Esophagus muscularis mucosa (tissue), 4 donors: ENCODE measurements around the gene TRABD2B. TPM values are rescaled to one million over a fixed set of nuclear protein-coding genes. Genes with fewer than 3 reads are reported as not detected.
A peak's percentile ranks its signal among the peaks of the same experiment; 100 is the strongest.

Experiments used
- DNase-seq: peaks from one replicate; pipeline ENCODE4 v3.0.0-alpha.2; 2017; ENCODE audit errors: extremely low spot score
- H3K27ac ChIP-seq, 4 donors: fragments of 200-600 bp; sonication (generic); replicated peaks in 1 of 4; 1 replicate in 3 of 4; 2 replicates in 1 of 4; pipeline ENCODE4 v1.5.1; 2016 to 2019; ENCODE audit warnings: mild to moderate bottlenecking in 1 of 4
- H3K27me3 ChIP-seq, 4 donors: fragments of 200-600 bp; sonication (generic); one replicate each; pipeline versions ENCODE4 v1.5.1 to v1.6.0; 2016 to 2019
- H3K36me3 ChIP-seq, 4 donors: fragments of 200-600 bp; sonication (generic); one replicate each; pipeline ENCODE4 v1.5.1; 2016 to 2019
- H3K4me1 ChIP-seq, 4 donors: fragments of 200-600 bp; sonication (generic); one replicate each; pipeline ENCODE4 v1.5.1; 2016 to 2019
- H3K4me3 ChIP-seq, 4 donors: fragments of 200-600 bp; sonication (generic); 1 replicate in 2 of 4; 2 replicates in 2 of 4; pipeline ENCODE4 v1.5.1; 2016 to 2019; ENCODE audit warnings: mild to moderate bottlenecking in 4 of 4, moderate library complexity in 1 of 4
- H3K9me3 ChIP-seq, 4 donors: fragments of 200-600 bp; sonication (generic); 1 replicate in 3 of 4; 2 replicates in 1 of 4; pipeline ENCODE4 v1.5.1; 2016 to 2019
- EP300 ChIP-seq: sonication (generic); formaldehyde crosslinking; IDR thresholded peaks from one replicate; pipeline ENCODE4 v1.6.1; 2017; ENCODE audit warnings: antibody characterized with exemption
- POLR2A ChIP-seq: fragments of 450-650 bp; IDR thresholded peaks from one replicate; pipeline ENCODE4 v1.6.1; 2017; ENCODE audit warnings: antibody characterized with exemption, moderate library complexity, mild to moderate bottlenecking, low read depth
- POLR2AphosphoS5 ChIP-seq, 2 donors: sonication (generic); formaldehyde crosslinking; IDR thresholded peaks; one replicate each; pipeline ENCODE4 v1.6.1; 2017; ENCODE audit warnings: antibody characterized with exemption in 2 of 2
- WGBS: methylation state at CpG from one replicate; pipeline ENCODE4 v1.1.5; 2018; 5-methylcytosine and 5-hydroxymethylcytosine counted together
- intact Hi-C: fragments of 100-400 bp; cut with DNase I; formaldehyde crosslinking; loops from one replicate; pipeline ENCODE4 v1.15.1; 2023
- total RNA-seq, 4 donors: library from RNA; depleted of rRNA; stranded (reverse); fragments of >200 nt; gene quantifications; one replicate each; pipeline versions ENCODE4 v1.1.0 to v1.2.1, GENCODE V29; 2016
- TF ChIP-seq, protein P1 (sequence below), 3 experiments: fragments of 200-600 bp in 2 of 3; fragments of 450-650 bp in 1 of 3; sonication (generic) in 2 of 3; IDR thresholded peaks; one replicate each; pipeline ENCODE4 v1.5.1; 2017 to 2019; ENCODE audit warnings: antibody characterized with exemption in 3 of 3, mild to moderate bottlenecking in 2 of 3, moderate library complexity in 1 of 3

Gene TRABD2B
- total RNA-seq, 4 donors from 2014 or later = 4.0 to 7.6 (median 4.1) TPM

DNA sequence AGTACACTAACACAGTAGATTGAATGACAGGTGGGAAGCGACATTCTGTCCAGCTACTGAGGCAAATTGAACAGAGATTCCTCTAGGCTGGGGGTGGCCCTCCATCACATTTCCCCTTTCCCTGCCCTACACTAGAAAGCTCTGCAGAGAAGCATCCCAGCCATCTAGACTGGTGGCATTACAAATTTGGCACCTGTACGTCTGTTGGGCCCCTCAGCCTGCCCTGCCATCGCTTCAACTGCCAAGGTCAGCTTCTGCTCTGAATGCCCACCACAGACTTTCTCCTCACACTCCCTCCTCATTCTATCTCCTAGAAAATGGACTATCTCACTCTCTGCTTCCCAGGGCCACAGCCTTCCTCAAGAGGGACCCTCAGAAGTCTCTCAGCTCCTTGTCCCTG lies 16.7 kb downstream of the TRABD2B start:
- Histone ChIP-seq H3K36me3 (peaks cover 0 to 3% (median 0%) of the 10 kb centered on the region in 4 donors), H3K27me3 (no peaks in the 10 kb centered on the region), H3K27ac (no peak overlapping the region), H3K4me1 (peaks cover 5 to 13% (median 10%) of the 10 kb centered on the region in 4 donors), H3K9me3 (no peaks in the 10 kb centered on the region), H3K4me3 (no peak overlapping the region)
- intact Hi-C loops = no loop called here
- WGBS = 93% methylated on average over 3 of the region's 3 CpGs
- DNase-seq = no peak
- TF ChIP-seq, protein P1, sequence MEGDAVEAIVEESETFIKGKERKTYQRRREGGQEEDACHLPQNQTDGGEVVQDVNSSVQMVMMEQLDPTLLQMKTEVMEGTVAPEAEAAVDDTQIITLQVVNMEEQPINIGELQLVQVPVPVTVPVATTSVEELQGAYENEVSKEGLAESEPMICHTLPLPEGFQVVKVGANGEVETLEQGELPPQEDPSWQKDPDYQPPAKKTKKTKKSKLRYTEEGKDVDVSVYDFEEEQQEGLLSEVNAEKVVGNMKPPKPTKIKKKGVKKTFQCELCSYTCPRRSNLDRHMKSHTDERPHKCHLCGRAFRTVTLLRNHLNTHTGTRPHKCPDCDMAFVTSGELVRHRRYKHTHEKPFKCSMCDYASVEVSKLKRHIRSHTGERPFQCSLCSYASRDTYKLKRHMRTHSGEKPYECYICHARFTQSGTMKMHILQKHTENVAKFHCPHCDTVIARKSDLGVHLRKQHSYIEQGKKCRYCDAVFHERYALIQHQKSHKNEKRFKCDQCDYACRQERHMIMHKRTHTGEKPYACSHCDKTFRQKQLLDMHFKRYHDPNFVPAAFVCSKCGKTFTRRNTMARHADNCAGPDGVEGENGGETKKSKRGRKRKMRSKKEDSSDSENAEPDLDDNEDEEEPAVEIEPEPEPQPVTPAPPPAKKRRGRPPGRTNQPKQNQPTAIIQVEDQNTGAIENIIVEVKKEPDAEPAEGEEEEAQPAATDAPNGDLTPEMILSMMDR (IDR thresholded peaks at IDR 0.05) = no peak
- TF ChIP-seq POLR2A (no peak), POLR2AphosphoS5 (IDR thresholded peaks at IDR 0.05) (no peak)

DNA sequence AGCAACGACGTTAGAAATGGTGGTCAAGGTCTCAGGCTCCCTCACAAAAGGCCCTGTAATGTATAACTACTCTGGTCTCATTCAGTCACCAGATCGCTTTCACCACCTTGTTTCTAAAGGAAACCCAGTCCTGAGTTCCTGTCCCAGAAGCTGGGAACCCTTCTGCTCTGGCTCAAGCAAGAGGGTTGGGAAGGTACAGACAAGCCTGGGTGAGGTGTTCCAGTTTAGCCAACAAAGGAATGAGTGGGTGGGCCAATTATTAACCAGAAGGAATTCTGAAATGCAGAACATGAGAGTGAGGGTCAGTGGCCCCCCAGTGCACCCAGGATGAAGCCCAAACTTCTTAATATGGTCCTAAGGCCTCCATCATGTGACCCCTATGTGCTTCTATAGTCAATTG lies 17.5 kb downstream of the TRABD2B start:
- H3K9me3 ChIP-seq = no peaks in the 10 kb centered on the region
- no peak overlapping the region for H3K27ac ChIP-seq
- H3K4me1 ChIP-seq = peaks cover 5 to 9% (median 8%) of the 10 kb centered on the region in 4 donors
- TF ChIP-seq, protein P1 (IDR thresholded peaks at IDR 0.05) = no peak
- TF ChIP-seq POLR2A (no peak), POLR2AphosphoS5 (IDR thresholded peaks at IDR 0.05) (no peak), EP300 (no peak)
- intact Hi-C loops = no loop called here
- no peak for DNase-seq
- no peak overlapping the region for H3K4me3 ChIP-seq
- 75% methylated on average over 3 of the region's 3 CpGs for WGBS
- peaks cover 0 to 3% (median 0%) of the 10 kb centered on the region in 4 donors for H3K36me3 ChIP-seq
- H3K27me3 ChIP-seq = no peaks in the 10 kb centered on the region

DNA sequence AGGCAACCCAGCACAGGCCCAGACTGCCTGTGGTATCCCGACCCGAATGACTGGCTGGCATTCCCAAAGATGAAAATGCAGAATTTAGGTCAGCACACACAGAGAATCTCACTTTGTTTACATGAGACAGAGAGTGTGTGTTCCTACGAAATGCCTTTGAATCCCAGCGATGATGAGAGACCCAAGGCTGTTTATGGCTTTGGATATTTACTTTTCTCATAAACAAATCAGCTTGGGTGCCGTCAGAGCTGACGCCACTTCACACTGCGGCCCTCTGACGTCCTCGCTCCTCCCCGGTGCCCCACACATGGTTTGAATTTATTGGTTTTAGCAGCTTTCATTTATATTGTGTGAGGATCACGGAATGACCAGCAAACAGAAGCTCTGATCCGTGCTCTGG lies 18.7 kb downstream of the TRABD2B start:
- no peaks in the 10 kb centered on the region for H3K36me3 ChIP-seq
- H3K4me1 ChIP-seq = peaks cover 0 to 9% (median 2%) of the 10 kb centered on the region in 4 donors
- peak overlapping the region in 1 of 4 donors; percentile 4 for H3K27ac ChIP-seq
- intact Hi-C loops = no loop called here
- 74% methylated on average over 12 of the region's 12 CpGs for WGBS
- H3K27me3 ChIP-seq = no peaks in the 10 kb centered on the region
- no peak for DNase-seq
- TF ChIP-seq, protein P1 (IDR thresholded peaks at IDR 0.05) = no peak
- TF ChIP-seq POLR2AphosphoS5 (IDR thresholded peaks at IDR 0.05) (no peak), EP300 (no peak), POLR2A (no peak)
- no peak overlapping the region for H3K4me3 ChIP-seq
- no peaks in the 10 kb centered on the region for H3K9me3 ChIP-seq

DNA sequence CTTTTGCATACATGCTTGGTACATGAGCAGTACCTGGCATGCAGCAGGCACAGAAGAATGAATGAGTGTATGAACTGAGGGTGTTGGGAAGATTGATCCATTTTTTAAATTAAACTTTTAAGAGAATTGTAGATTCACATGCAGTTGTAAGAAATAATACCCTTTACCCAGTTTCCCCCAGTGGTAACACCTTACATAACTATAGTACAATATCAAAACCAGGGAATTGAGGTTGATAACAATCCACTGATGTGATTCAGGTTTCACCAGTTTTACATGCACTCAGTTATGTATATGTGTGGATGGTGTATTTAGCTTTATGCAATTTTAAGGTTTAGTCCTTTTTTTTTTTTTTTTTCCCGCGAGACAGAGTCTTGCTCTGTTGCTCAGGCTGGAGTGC lies 20.5 kb downstream of the TRABD2B start:
- no peak overlapping the region for H3K27ac ChIP-seq
- TF ChIP-seq POLR2AphosphoS5 (IDR thresholded peaks at IDR 0.05) (no peak), EP300 (no peak), POLR2A (no peak)
- TF ChIP-seq, protein P1 (IDR thresholded peaks at IDR 0.05) = no peak
- no peak overlapping the region for H3K4me3 ChIP-seq
- intact Hi-C loops = no loop called here
- WGBS = 92% methylated on average over 2 of the region's 2 CpGs
- no peaks in the 10 kb centered on the region for H3K36me3 ChIP-seq
- DNase-seq = no peak
- H3K27me3 ChIP-seq = no peaks in the 10 kb centered on the region
- H3K4me1 ChIP-seq = peaks cover 0 to 9% (median 7%) of the 10 kb centered on the region in 4 donors
- H3K9me3 ChIP-seq = no peaks in the 10 kb centered on the region

DNA sequence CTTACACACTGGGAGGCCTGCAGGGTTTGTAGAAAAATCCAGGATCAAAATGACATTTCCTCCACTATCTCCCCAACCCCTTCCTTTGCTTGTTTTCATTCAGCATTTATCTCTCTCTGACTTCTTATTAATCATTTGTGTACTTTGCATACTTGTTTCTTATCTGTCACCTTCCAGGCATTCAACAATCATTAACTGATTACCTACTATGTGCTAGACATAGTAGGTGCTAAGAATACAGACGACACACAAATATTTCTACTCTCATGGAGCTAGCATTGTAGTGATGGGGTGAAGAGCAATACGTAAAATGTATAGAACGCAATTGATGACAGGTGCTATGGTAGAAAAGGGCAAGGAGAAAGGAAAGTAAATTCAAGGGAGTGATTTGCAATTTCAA lies 20.9 kb downstream of the TRABD2B start:
- no peak for TF ChIP-seq POLR2A
- TF ChIP-seq, protein P1 (IDR thresholded peaks at IDR 0.05) = no peak
- no peak for TF ChIP-seq EP300
- no peak for TF ChIP-seq POLR2AphosphoS5 (IDR thresholded peaks at IDR 0.05)
- 65% methylated on average over 3 of the region's 3 CpGs for WGBS
- H3K4me1 ChIP-seq = peaks cover 0 to 9% (median 7%) of the 10 kb centered on the region in 4 donors

More for the DNA sequence above, 20.9 kb downstream of the TRABD2B start:
- DNase-seq = no peak
- Histone ChIP-seq H3K9me3 (no peaks in the 10 kb centered on the region), H3K36me3 (no peaks in the 10 kb centered on the region), H3K4me3 (no peak overlapping the region), H3K27me3 (no peaks in the 10 kb centered on the region), H3K27ac (no peak overlapping the region)
- intact Hi-C loops = no loop called here
